ENCODE measurements around the gene PRR22.
"Not testable (repeated sequence)": the region's sequence is repeated elsewhere in the genome, so short reads cannot be mapped to it uniquely, and the experiment has no call there.

Gene PRR22

DNA sequence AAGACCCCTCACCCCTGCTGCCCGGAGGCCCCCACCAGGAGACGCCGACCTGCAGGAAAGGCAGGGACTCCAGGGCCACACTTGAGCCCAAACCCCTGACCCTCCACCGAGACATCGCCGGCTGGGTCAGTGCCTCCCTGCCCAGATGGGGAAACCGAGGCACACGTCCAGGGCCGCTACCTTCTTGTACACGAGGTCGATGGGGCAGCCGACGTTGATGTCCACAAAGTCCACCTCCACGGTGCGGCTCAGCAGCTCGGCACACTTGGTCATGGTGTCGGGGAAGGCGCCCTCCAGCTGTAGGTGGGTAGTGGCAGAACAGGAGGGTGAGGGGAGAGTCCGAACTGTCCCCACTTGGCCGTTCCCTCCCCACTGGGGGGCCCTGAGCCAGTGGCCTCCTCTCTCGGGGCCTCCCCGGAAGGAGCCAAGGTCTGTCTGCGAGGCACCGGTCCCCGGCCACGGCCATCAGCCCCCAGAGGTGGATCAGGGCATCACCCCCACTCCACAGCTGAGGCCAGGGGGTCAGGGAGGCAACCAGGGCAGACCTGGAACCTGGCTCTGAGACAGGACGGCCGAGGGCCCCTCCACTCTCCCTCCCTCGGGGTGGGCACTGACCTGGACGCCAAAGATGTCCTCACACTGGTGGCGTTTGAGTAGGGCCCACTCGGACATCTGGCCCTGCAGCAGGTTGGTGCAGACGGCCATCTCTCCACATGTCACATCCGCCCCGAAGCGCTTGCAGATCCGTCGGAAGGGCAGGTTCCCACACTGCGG is 3.0 kb upstream of the PRR22 start:
- Histone ChIP-seq H3K9me3 (ENCODE audit: control insufficient read depth in 1 of 2, low read length in 2 of 2) (no peaks in the 10 kb centered on the region), H3K4me1 (ENCODE audit: control insufficient read depth in 1 of 2, insufficient read depth in 2 of 2, low read length in 2 of 2) (peaks cover 0 to 7% of the 10 kb centered on the region in 2 donors), H3K36me3 (ENCODE audit: control insufficient read depth in 1 of 2, insufficient read depth in 2 of 2, low read length in 2 of 2) (peaks cover 30 to 61% of the 10 kb centered on the region in 2 donors), H3K27ac (ENCODE audit: low read length) (no peak overlapping the region), H3K4me3 (ENCODE audit: low read depth in 1 of 2, low read length in 2 of 2) (no peak overlapping the region), H3K27me3 (ENCODE audit: low read depth, low read length) (no peaks in the 10 kb centered on the region)

DNA sequence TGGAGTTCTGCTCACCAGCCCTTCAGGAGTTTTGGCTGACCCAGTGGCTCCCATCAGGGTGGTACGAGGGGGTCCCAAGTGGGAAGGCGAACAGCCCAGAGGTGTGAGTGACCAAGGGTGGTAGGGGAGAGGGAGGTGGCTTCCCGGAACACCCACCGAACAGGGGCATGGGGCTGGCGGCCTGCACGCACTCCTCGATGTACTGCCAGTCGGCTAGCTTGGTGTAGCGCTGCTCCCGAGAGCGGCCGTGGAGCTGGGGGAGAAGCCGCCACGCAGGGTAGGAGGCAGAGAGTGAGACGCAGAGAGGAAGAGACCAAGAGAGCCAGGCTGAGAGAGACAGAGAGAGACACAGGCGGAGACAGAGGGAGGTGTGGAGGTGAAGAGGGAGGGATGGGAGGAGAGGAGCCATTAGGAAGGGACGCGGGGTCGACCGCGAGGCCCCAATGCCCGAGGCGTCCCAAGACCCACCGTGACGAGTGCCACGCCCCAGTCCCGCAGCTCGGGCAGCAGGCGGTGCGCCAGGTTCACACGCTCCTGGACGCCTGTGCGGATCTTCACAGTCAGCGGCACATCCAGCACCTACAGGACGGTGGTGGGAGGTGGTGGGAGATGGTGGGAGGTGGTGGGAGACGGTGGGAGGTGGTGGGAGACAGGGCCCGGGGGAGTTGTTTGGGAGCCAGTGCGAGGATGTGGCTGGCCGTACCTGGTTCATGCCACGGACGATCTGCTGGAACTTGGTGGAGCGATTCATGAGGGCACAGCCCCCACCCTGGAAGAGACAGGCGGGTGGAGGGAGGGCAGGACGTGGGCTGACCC is 2.3 kb upstream of the PRR22 start:
- Histone ChIP-seq H3K36me3 (ENCODE audit: control insufficient read depth in 1 of 2, insufficient read depth in 2 of 2, low read length in 2 of 2) (peaks cover 30 to 61% of the 10 kb centered on the region in 2 donors), H3K4me1 (ENCODE audit: control insufficient read depth in 1 of 2, insufficient read depth in 2 of 2, low read length in 2 of 2) (peaks cover 0 to 7% of the 10 kb centered on the region in 2 donors), H3K4me3 (ENCODE audit: low read depth in 1 of 2, low read length in 2 of 2) (no peak overlapping the region), H3K27ac (ENCODE audit: low read length) (no peak overlapping the region), H3K27me3 (ENCODE audit: low read depth, low read length) (no peaks in the 10 kb centered on the region), H3K9me3 (ENCODE audit: control insufficient read depth in 1 of 2, low read length in 2 of 2) (no peaks in the 10 kb centered on the region)

DNA sequence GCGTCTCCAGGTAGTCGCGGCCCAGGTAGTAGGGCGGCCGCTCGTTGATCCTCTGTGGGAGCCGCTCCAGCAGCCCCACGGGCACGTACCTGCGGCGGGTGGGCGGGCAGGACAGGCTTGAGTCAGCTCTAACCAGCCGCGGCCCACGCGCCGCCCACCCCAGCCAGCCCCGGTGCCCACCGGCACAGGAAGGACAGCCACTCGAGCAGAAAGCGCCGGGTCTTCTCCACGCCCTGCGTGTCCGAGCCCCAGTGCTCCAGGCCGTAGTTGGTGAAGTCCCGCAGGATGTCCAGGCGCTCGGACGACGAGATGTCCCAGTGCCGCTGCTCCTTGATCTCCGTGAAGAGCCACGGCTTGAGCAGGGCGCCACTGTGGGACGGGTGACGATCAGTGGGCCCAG is 877 bp upstream of the PRR22 start:
- no peaks in the 10 kb centered on the region for H3K27me3 ChIP-seq (ENCODE audit: low read depth, low read length)
- no peak overlapping the region for H3K4me3 ChIP-seq (ENCODE audit: low read depth in 1 of 2, low read length in 2 of 2)
- H3K27ac ChIP-seq (ENCODE audit: low read length), result no peak overlapping the region
- H3K4me1 ChIP-seq (ENCODE audit: control insufficient read depth in 1 of 2, insufficient read depth in 2 of 2, low read length in 2 of 2), result peaks cover 0 to 7% of the 10 kb centered on the region in 2 donors
- H3K36me3 ChIP-seq (ENCODE audit: control insufficient read depth in 1 of 2, insufficient read depth in 2 of 2, low read length in 2 of 2), result peaks cover 30 to 61% of the 10 kb centered on the region in 2 donors
- H3K9me3 ChIP-seq (ENCODE audit: control insufficient read depth in 1 of 2, low read length in 2 of 2), result no peaks in the 10 kb centered on the region

DNA sequence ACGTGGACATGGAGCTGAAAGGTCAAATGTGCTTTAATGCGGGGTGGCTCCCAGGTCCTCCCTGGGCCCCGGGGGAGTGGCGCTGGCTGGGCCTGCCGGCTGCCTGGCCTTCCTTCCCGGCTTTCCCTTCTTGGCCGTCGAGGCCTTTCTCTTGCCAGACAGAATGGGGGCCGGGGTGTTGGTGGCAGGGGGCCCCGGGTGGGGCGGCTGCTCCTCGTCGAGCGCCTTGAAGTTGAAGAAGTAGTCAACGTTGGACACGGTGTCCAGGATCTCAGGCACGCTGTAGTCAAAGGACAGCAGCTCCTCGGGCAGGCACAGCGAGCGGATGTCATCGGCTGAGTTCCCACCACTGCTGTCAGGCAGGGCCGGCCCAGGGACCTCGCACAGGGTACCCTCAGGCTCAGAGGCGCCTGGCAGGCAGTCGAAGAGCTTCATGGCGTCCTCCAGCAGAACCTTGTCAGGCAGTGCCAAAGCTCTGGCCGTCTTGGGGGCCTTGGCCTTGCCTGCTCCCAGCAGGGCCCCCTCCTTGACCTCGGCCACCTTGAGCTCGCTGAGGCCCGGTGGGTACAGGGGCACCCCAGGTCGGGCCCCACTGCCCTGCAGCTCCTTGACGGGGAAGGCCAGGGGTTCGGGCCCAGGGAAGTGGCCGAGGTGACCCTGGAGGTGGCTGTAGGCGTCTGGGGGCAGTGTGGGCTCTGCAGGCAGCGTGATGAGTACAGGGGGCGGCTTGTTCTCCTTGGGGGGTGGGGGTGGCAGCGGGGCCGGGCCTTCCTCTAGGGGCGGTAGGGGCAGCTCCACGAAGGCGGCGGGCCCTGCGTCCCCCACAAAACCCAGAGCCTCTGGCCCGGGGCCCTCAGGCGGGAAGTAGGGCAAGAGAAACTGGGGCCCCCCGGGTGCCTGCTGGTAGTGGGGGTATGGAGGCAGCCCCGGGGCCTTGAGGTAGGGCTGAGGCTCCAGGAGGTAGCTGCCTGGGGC is 1.3 kb downstream of the PRR22 start:
- H3K27ac ChIP-seq (ENCODE audit: low read length), result no peak overlapping the region
- no peaks in the 10 kb centered on the region for H3K27me3 ChIP-seq (ENCODE audit: low read depth, low read length)
- H3K9me3 ChIP-seq (ENCODE audit: control insufficient read depth in 1 of 2, low read length in 2 of 2), result no peaks in the 10 kb centered on the region
- H3K4me1 ChIP-seq (ENCODE audit: control insufficient read depth in 1 of 2, insufficient read depth in 2 of 2, low read length in 2 of 2), result no peaks in the 10 kb centered on the region
- peaks cover 19 to 45% of the 10 kb centered on the region in 2 donors for H3K36me3 ChIP-seq (ENCODE audit: control insufficient read depth in 1 of 2, insufficient read depth in 2 of 2, low read length in 2 of 2)
- no peak overlapping the region for H3K4me3 ChIP-seq (ENCODE audit: low read depth in 1 of 2, low read length in 2 of 2)

DNA sequence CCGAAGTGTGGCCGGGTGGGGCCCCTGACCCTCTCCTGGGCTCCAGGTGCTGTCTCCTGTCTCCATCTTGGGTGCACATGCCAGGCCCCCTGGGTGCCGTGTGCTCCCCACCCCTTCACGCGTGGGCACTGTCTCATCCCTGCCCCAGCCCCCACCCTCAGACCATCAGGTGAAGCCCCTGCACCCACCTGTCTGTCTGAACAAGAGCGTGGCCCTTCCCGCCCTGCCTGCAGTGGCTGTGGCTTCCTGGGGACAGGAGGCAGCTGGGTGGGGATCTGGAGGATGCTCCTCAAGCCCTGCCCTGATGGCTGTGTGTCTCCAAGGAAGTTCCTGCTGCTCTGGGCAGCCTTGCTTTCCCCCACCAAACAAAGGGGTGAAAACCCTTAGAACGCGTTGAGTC is 2.2 kb downstream of the PRR22 start:
- no peaks in the 10 kb centered on the region for H3K27me3 ChIP-seq (ENCODE audit: low read depth, low read length)
- no peak overlapping the region for H3K27ac ChIP-seq (ENCODE audit: low read length)
- no peak overlapping the region for H3K4me3 ChIP-seq (ENCODE audit: low read depth in 1 of 2, low read length in 2 of 2)
- no peaks in the 10 kb centered on the region for H3K9me3 ChIP-seq (ENCODE audit: control insufficient read depth in 1 of 2, low read length in 2 of 2)
- H3K4me1 ChIP-seq (ENCODE audit: control insufficient read depth in 1 of 2, insufficient read depth in 2 of 2, low read length in 2 of 2), result no peaks in the 10 kb centered on the region
- peaks cover 11 to 35% of the 10 kb centered on the region in 2 donors for H3K36me3 ChIP-seq (ENCODE audit: control insufficient read depth in 1 of 2, insufficient read depth in 2 of 2, low read length in 2 of 2)

DNA sequence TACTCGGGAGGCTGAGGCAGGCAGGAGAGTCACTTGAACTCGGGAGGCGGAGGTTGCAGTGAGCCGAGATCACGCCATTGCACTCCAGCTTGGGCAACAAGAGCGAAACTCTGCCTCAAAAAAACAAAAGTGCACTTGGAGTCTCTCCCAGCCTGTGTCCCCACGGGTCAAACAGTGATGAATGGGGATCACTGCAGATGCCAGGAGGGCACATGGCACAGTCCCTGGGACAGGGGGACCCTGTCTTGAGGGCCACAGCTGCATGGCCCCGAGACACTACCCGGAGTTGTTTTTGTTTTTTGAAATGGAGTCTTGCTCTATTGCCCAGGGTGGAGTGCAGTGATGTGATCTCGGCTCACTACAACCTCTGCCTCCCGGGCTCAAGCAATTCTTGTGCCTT is 3.6 kb downstream of the PRR22 start:
- not testable (repeated sequence) for H3K4me3 ChIP-seq (ENCODE audit: low read depth in 1 of 2, low read length in 2 of 2); H3K27ac ChIP-seq (ENCODE audit: low read length); H3K9me3 ChIP-seq (ENCODE audit: control insufficient read depth in 1 of 2, low read length in 2 of 2); H3K4me1 ChIP-seq (ENCODE audit: control insufficient read depth in 1 of 2, insufficient read depth in 2 of 2, low read length in 2 of 2); H3K27me3 ChIP-seq (ENCODE audit: low read depth, low read length)
- peaks cover 0 to 21% of the 10 kb centered on the region in 2 donors for H3K36me3 ChIP-seq (ENCODE audit: control insufficient read depth in 1 of 2, insufficient read depth in 2 of 2, low read length in 2 of 2)

DNA sequence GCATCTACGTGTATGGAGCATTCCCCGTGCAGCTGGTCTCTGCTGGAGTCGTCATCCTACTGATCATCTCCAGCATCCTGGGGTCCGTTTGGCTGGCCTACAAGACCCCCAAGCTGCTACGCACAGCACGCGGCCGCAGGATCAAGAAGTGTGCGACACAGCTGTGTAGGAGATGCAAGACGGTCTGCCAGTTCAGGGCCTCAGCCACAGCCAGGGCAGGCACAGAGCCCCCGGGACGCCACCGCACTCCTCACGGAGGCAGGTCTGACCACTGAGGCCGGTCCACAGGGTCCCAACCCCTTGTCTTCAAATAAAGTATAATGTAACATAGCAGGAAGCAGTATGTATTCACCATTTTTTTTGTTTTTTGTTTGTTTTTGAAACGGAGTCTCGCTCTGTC is 6.1 kb downstream of the PRR22 start:
- no peaks in the 10 kb centered on the region for H3K36me3 ChIP-seq (ENCODE audit: control insufficient read depth in 1 of 2, insufficient read depth in 2 of 2, low read length in 2 of 2)
- no peaks in the 10 kb centered on the region for H3K4me1 ChIP-seq (ENCODE audit: control insufficient read depth in 1 of 2, insufficient read depth in 2 of 2, low read length in 2 of 2)
- H3K4me3 ChIP-seq (ENCODE audit: low read depth in 1 of 2, low read length in 2 of 2), result no peak overlapping the region
- no peaks in the 10 kb centered on the region for H3K9me3 ChIP-seq (ENCODE audit: control insufficient read depth in 1 of 2, low read length in 2 of 2)
- H3K27me3 ChIP-seq (ENCODE audit: low read depth, low read length), result no peaks in the 10 kb centered on the region
- H3K27ac ChIP-seq (ENCODE audit: low read length), result no peak overlapping the region

DNA sequence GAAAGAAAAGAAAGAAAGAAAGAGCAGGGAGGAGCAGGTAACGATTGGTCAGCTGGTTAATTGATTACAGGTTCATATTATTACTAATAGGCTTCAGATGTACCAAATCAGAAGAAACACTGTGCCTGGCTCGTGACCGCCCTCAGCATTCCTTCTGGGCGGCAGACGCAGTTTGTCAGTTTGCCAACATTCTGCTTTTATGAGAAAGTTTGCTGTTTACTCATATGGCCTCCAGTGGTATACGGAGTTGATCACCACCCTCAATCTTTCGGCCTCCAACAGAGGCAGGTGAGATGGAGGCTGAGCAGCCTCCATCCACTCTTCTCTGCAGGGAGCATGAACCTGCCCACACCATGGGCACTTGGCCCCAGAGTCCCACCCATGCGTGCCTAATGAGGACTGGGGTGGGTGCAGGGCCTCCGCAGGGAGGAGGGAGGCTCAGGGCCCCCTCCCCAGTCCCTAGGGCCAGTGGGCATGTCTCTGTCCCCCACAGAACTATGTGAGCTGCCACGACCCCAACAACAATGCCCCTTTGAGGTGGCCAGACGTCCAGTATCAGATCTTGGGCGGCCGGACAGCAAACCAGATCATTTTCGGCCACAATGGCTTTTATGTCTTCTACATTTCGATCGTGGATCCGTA is 8.8 kb downstream of the PRR22 start:
- H3K27me3 ChIP-seq (ENCODE audit: low read depth, low read length), result no peaks in the 10 kb centered on the region

DNA sequence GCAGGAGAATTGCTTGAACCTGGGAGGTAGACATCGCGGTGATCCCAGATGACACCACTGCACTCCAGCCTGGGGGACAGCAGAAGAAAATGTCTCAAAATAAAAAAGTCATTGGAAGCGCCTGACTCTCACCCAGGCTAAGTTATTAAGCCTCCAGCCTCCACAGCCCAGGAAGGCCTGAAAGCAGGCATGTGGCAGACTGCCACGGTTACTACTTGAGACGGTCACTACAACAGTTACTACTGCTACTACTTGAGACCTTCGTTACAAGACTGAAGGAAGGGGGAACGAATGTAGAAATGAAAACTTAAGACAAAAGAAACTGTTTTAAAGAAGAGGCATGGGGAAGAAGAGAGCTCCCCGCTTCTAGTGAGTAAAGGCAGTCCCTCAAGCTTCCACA is 9.6 kb downstream of the PRR22 start:
- Histone ChIP-seq H3K4me1 (ENCODE audit: control insufficient read depth in 1 of 2, insufficient read depth in 2 of 2, low read length in 2 of 2) (no peaks in the 10 kb centered on the region), H3K27me3 (ENCODE audit: low read depth, low read length) (no peaks in the 10 kb centered on the region), H3K9me3 (ENCODE audit: control insufficient read depth in 1 of 2, low read length in 2 of 2) (no peaks in the 10 kb centered on the region), H3K36me3 (ENCODE audit: control insufficient read depth in 1 of 2, insufficient read depth in 2 of 2, low read length in 2 of 2) (no peaks in the 10 kb centered on the region), H3K27ac (ENCODE audit: low read length) (no peak overlapping the region), H3K4me3 (ENCODE audit: low read depth in 1 of 2, low read length in 2 of 2) (no peak overlapping the region)

More for the DNA sequence above, 8.8 kb downstream of the PRR22 start:
- no peaks in the 10 kb centered on the region for H3K4me1 ChIP-seq (ENCODE audit: control insufficient read depth in 1 of 2, insufficient read depth in 2 of 2, low read length in 2 of 2)
- no peak overlapping the region for H3K27ac ChIP-seq (ENCODE audit: low read length)
- H3K36me3 ChIP-seq (ENCODE audit: control insufficient read depth in 1 of 2, insufficient read depth in 2 of 2, low read length in 2 of 2), result no peaks in the 10 kb centered on the region
- H3K4me3 ChIP-seq (ENCODE audit: low read depth in 1 of 2, low read length in 2 of 2), result no peak overlapping the region
- no peaks in the 10 kb centered on the region for H3K9me3 ChIP-seq (ENCODE audit: control insufficient read depth in 1 of 2, low read length in 2 of 2)

DNA sequence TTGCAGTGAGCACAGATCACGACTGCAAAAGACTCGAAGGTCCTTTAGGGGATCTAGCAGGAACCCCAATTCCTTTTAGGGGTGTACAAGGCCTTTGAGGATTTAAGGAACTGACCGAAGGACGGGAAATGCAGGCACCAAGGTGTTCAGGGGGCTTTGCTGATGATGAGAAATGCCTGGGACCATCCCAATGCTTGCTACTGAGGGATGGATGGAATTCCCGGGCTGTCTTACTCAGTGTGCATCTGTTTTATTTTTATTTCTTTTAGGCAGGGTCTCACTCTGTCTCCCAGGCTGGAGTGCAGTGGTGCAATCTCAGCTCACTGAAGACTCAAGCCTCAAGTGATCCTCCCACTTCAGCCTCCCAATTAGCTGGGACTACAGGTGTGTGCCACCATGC is 11.3 kb downstream of the PRR22 start:
- H3K9me3 ChIP-seq (ENCODE audit: control insufficient read depth in 1 of 2, low read length in 2 of 2), result no peaks in the 10 kb centered on the region
- no peaks in the 10 kb centered on the region for H3K27me3 ChIP-seq (ENCODE audit: low read depth, low read length)
- no peak overlapping the region for H3K27ac ChIP-seq (ENCODE audit: low read length)
- H3K36me3 ChIP-seq (ENCODE audit: control insufficient read depth in 1 of 2, insufficient read depth in 2 of 2, low read length in 2 of 2), result no peaks in the 10 kb centered on the region
- H3K4me3 ChIP-seq (ENCODE audit: low read depth in 1 of 2, low read length in 2 of 2), result no peak overlapping the region
- no peaks in the 10 kb centered on the region for H3K4me1 ChIP-seq (ENCODE audit: control insufficient read depth in 1 of 2, insufficient read depth in 2 of 2, low read length in 2 of 2)
